Activated CD4-positive, alpha-beta T cell treated with anti-CD3 and anti-CD28 coated beads for 48 hours (primary cell): ENCODE results near the gene DEPDC5.
"Not testable (repeated sequence)": the region's sequence is repeated elsewhere in the genome, so short reads cannot be mapped to it uniquely, and the experiment has no call there.

ENCODE experiments used
- DNase-seq: peaks from one replicate; pipeline ENCODE4 v3.0.0-alpha.2; 2020

DEPDC5 gene

DNA sequence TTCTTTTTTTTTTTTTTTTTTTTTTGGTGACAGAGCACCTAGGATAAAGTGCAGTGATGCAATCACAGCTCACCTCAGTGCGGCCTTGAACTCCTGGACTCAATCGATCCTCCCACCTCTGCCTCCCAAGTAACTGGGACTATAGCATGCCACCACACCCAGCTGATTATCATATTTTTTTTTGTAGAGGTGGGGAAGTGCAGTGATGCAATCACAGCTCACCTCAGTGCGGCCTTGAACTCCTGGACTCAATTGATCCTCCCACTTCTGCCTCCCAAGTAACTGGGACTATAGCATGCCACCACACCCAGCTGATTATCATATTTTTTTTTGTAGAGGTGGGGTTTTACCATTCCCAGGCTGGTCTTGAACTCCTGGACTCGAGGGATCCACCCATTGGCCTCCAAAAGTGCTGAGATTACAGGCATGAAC, 61.6 kb downstream of the DEPDC5 start:
- not testable (repeated sequence) for DNase-seq

DNA sequence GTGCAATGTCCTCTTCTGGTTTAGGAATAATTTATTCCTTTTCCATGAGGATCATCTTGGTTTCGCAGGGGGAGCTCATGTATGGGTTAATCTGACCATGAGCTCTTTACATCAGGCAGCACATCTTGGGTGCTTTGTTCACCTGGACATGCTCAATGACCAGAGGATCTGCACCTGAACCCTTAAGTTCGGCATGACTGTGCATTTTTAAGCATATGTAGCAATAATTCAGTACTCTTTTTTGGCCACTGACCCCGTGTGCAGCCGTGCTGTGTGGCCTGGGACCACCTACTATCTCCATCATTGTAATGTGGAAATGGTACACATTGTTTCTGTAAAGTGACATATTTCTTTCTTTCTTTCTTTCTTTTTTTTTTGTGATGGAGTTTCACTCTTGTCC, 62.9 kb downstream of the DEPDC5 start:
- no peak for DNase-seq

DNA sequence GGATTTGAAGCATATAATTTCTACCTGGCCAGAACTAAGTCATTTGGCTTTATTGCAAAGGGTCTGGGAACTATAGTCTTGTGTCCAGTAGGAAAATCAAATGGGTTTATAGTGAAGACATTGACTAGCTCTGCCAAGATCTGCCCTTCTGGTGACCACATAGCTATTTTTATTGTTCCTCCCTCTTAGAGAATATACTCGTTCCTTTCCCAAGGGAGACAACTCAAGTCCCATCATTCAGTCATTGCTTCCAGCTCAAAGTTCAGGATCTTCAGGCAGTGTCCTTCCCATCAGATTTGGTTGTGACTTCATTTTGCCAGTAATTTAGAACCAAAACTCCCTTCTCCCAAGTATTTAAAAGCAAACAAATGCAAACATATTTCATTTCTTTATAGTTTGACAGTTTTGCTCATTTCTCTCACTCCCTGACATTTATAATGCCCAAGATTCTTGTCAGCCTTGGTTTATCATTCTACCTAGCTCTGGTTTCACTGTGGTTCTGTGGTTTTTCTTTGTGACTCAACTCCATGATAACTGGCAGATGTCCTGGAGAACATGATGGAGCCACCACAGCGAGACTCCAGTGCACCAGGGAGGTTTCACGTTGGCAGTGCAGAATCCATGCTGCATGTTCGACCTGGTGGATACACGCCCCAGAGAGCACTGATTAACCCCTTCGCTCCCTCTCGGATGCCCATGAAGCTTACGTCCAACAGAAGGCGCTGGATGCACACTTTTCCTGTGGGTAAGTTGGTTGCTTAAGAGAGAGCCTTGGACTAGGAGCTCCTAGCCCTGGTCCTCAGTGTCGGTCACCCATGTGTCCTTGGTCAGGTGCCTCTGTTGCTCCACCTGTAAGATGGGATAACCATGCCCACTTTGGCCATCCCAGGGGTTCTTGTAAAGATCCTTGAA, 64.9 kb downstream of the DEPDC5 start:
- DNase-seq = peak; percentile 65

DNA sequence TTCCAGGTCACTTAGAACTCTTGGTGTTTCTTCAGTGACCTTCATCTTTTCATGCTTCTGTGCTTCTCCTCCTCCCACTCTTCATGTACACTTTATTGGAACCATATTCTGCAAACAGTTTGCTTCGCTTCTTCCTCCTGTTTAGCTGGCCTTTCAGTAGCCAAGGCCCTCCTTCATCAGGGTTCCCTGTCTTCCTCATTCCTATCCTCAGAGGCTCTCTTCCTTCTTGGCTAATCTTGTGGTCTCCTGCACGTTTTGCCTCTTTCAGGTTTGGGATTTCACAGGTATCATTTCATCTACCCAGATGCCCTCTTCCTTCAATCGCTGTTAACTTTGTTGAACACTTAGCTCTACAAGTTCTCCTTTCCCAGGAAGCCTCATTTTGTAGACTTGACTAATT, 66.8 kb downstream of the DEPDC5 start:
- no peak for DNase-seq

DNA sequence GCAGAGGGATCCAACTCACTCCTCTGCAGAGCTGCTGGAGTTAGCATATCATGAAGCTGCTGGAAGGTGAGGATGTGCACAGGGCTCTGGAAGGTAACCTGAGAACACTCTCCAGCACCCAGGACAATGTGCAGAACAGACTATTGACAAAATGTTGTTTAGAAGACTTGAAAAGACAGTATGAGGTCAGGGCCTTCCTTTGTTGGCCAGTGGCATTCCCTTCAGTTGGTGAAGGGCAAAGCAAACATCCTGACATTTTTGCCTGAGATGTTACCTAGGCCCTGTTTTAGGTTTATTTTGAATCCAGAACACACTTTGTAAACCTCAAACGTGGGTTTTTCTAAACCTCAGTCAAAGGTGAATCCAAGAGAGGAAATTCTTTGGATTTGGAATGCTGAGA, 67.8 kb downstream of the DEPDC5 start:
- no peak for DNase-seq

DNA sequence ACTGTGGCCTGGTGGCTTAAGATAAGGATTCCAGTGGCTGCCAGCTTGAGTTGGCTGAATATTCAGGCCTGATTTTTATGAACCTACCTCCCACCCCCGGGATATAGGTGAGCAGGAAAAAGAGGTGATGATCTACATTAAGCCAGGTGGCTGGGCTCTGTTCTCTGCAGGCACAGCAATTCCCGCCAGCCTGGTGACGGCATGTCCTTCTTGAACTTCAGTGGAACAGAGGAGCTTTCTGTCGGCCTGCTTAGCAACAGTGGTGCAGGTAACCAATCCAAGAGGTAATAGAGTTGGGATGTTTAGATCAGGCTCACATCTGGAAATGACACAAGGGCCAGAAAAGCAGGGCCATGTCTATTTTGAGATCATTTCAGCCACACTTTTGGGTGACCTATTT, 68.7 kb downstream of the DEPDC5 start:
- DNase-seq = no peak

DNA sequence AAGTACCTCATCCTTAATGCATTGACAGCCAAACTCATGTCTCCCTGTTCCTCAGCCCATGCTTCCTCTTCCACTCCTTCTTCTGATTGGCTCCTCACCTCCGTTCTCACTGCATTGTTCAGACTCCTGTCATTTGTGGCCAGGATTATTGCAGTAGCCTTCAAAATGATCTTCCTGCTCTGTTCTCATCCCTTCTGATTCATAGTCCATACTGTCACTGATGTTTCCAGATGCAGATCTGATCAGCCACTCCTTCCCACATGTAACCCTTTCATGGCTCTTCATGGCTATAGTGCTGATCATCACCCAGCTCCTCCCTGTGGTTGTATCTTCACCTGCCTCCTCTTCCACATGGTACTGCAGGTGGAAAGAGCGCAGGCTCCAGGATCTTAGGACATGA, 71.7 kb downstream of the DEPDC5 start:
- no peak for DNase-seq

DNA sequence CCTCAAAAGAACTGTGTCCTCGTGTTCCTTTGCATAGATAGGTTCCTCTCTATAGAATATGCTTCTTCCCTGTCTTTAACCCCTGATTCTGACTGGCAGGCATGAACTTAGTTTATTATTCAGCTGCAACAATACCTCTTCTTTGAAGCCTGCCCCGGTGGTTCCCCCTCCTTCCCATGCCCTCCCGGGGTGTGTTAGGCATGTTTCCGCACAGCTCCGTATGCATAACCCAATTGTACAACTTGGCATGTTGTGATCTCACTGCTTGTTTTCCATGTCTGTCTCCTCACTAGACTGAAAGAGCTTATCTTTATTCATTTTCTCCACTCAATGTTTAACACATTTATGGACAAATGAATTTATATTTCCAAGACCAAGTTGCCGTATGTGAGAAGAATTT, 72.6 kb downstream of the DEPDC5 start:
- no peak for DNase-seq

DNA sequence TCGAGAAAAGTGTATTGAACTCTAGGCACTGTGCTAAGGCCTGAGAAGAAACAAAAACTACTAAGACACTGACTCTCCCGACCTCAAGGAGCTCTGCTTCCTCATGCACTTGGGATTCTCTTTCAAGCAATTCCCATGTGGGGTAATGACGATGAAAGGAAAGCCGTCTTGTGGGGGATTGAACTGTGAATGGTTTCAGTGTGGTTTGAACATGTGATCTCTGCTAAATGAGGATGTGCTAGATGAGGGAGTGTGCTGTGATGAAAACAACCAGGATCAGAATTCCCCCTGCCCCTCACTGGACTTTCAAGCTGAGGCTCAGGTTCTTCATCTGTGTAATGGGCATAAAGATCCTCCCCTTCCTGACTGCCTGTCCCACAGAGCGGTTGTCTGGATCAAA, 74.9 kb downstream of the DEPDC5 start:
- no peak for DNase-seq

DNA sequence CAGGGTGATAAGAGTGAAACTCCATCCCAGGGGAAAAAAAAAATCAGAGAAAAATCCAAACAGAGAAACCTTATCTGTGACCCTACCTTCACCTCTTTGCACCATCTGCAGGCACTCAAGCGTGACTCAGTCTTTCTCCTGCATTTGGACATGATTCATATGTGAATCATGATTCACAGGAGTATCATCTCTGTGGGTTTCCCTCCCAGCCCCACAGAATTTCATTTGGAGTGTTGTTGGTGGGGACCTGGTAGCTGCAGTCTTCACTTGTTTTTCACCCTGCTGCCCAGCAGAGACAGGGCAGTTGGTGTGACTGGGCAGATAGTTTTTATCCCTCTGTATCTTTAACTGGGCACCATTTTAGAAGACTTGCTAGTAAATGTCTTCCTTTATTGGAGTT, 75.7 kb downstream of the DEPDC5 start:
- DNase-seq = peak; percentile 73

DNA sequence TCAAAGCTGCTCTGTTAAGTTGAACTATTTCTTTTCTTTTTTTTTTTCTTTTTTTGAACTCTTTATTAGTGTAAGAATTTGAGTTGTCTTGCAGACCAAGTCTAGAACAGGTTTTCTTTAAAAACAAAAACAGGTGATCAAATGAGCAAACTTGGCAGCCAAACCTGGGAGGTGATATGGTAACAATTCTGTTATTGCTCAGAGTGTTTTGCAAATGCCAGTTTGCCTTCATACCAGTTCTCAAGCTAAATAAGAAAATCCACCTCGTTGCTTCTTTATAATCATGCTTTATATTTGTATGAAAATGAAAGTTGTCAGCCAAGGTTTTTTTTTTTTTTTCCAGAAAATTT, 76.9 kb downstream of the DEPDC5 start:
- no peak for DNase-seq

DNA sequence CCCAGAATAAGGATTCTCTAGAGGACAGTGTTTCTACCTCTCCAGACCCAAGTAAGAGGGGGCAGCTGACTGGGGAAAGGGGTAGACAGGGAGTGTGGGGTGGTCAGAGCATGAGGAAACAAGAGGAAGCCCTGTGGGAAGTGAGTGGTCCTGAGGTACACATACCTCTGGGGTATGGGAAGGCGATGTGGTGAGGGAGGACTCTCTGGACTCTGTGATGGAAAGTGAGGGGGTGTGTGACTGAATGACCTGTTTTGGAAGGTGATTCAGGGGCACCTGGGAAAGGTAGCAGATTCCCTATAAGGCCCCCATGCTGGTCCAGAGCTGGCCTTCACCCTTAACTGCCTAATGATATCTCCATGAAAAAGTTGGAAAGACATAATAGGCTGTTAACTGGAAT, 80.1 kb downstream of the DEPDC5 start:
- no peak for DNase-seq

DNA sequence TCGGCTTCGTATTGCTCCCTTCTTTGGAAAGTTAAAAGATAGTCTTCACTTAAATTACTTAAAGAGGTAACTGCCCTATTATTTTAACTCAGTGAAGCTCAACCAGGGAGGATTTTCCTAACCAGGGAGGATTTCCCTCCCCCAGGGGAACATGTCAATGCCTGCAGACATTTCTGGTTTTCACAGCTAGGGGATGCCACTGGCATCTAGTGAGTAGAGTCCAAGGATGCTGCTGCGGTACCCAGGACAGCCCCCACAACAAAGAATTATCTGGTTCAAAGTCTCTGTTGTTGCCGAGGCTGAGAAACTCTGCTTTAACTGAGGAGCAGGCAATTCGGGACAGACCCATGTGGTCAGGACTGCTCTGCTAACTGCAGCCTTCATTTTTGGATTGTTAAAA, 82.2 kb downstream of the DEPDC5 start:
- DNase-seq = no peak

DNA sequence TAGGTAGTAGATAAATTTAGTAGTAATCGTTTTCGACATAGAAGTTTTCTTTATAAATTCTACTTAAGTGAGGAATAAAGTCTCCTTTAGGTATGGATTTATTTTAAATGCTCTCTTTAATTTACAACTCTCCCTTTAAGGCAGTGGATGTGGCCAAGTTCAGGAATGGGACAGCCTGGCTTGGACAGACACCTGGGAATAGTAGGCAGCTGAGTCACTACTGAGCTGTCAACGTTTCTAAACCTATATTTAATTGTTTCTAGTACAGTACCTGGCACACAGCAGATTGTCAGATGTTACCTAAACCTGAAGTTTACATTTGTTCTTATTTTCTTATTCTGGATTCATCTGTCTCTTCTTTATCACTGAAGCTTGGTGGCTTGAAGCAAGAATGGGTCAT, 85.1 kb downstream of the DEPDC5 start:
- DNase-seq = no peak

DNA sequence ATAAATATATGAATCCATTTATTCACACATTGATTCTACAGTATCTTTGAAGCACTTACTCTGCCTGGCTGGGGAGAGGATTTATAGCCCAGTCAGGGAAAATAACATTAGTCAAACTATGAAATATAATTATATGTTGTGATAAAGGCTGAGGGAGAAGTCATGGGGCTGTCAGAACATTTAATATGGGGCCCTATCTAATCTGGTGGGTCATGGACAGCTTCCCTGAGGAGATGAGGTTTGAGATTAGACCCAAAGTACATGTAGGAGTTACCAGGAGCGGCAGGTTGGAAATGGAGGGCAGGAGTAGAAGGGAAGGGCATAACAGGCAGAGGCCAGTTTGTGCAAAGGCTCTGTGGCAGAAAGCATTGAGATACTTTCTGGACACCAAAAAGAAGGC, 86.2 kb downstream of the DEPDC5 start:
- DNase-seq = no peak

DNA sequence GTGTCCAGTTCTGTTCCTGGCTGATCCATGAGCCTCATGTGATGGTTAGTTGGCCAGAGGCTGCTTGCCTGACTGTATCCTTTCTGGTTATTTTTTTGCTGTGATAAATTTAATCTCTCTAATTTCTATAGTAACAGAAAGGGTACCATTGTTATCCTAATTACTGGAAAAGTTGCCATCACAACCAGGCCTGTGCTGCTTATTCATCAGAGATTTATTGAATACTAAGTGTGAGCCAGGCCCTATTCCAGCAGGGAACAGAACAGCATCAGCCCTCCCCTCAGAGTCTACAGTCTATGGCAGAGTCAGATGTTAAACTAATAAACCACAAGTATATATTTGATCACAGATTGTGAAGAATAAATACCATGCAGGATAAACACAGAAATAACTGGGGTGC, 86.8 kb downstream of the DEPDC5 start:
- no peak for DNase-seq

DNA sequence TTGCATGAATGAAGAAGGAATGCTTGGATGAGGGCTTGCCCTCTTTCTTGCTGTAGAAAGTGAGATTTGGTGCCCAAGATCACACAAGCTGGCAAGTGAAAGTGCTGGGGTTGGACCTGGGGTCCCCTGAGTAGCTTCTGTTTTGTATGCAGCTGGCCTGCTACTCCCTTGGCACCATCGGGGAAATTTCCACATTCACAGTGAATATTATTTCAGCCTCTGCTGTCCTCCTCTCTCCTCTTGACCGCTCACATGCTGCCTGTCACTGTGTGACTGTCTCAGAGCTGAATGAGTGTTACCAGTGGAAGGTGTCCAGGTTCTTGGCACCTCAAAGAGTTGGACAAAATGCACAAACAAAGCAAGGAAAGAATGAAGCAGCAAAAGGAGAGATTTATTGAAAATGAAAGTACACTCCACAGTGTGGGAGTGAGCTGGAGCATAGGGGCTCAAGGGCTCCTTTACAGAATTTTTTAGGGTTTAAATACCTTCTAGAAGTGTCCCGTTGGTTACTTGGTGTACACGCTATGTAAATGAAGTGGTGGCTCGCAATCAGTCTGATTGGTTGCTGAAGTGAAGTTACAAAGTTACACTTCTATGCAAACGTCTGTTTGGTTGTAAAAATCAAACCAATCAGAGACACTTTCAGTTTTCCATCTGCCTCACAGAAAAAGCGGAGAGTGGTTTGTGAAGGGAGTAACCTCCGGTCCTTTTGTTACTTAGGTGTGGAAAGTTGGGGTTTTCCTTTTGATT, 87.4 kb downstream of the DEPDC5 start:
- DNase-seq = no peak

DNA sequence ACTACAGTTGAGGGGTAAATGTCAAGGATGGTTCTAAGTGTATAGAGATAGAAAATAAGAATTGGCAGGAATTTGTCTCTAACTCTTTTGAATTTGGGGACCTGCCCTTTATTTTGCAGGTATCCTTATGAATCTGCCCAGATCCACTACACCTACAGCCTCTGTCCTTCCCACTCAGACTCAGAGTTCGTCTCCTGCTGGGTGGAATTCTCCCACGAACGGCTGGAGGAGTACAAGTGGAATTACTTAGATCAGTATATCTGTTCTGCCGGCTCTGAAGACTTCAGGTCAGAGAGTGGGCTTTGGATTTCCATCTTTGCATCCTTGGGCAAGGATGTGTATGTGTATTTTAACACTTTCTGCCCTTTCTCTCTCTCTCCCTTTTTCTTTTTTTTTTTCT, 89.7 kb downstream of the DEPDC5 start:
- no peak for DNase-seq

DNA sequence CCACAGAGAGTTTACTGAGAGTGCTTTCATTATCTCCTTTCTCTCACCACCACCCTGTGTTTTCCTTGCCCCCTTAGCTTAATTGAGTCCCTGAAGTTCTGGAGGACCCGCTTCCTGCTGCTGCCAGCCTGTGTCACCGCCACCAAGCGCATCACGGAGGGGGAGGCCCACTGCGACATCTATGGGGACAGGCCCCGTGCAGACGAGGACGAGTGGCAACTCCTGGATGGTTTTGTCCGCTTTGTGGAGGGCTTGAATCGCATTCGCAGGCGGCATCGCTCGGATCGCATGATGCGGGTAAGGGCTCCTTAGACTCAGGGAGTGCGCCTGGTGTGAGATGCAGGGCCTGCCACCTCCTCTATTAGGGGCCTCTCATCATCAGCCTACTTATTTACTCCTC, 91.1 kb downstream of the DEPDC5 start:
- DNase-seq = no peak

DNA sequence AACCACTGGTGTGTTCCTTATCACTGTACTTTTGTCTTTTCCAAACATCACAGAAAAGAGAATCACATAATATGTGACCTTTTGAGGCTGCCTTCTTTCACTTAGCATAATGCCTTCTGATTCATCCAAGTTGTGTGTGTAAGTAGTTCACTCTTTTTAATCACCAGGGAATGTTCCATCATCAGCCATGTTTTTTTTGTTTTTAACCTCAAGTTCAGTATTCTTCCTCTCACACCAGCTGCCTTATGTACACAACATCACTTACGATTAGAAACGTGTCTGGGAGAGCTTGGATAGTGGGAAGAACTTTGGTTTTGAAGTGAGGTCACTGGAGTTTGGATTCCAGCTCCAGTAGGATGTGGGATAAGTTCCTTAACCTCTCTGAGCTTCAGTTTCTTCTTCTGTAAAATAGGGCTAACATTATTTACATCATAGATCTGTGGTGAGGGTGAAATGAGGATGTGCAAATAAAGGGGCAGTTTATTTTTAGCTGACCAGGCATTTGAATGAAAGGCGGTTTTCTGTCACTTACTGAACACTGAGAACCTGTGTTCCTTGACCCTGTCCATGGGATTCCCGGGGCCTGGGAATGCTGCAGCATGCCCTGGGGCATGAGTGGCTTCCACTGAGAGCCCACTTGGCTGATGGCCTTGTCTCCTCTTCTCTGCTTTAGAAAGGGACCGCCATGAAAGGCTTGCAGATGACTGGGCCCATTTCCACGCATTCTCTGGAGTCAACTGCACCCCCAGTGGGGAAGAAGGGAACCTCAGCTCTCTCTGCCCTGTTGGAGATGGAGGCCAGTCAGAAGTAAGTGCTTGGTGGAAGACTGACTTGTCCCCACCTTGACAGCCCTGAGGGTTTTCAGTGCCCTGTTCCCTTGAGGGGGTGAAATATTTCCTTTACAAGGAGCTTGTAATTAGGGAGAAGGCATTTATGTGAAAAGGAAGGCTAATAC, 92.6 kb downstream of the DEPDC5 start:
- DNase-seq = peak; percentile 38

DNA sequence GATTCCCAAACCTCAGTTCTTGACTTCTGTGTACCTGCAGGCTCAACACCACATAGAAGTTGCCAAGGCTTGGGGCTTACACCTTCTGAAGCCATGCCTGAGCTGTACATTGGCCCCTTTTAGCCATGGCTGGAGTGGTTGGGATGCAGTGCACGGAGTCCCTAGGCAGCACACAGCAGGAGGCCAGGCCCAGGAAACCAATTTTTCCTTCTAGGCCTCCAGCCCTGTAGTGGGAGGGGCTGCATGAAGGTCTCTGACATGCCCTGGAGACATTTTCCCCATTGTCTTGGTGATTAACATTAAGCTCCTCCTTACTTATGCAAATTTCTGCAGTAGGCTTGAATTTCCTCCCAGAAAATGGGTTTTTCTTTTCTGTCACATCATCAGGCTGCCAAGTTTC, 94.6 kb downstream of the DEPDC5 start:
- no peak for DNase-seq

DNA sequence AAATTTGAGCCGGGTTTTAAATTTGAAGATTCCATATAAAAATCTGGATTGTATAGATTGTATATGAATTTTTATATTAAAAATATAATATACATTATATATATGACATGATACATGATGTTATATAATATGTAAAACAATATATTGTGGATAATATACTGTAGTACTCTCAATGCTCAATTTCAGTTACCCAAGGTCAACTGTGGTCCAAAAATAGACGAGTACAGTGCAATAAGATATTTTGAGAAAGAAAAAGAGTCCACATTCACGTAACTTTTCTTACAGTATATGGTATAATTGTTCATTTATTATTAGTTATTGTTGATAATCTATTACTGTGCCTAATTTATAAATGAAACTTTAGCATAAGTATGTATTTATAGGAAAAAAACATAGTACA, 96.3 kb downstream of the DEPDC5 start:
- DNase-seq = no peak

DNA sequence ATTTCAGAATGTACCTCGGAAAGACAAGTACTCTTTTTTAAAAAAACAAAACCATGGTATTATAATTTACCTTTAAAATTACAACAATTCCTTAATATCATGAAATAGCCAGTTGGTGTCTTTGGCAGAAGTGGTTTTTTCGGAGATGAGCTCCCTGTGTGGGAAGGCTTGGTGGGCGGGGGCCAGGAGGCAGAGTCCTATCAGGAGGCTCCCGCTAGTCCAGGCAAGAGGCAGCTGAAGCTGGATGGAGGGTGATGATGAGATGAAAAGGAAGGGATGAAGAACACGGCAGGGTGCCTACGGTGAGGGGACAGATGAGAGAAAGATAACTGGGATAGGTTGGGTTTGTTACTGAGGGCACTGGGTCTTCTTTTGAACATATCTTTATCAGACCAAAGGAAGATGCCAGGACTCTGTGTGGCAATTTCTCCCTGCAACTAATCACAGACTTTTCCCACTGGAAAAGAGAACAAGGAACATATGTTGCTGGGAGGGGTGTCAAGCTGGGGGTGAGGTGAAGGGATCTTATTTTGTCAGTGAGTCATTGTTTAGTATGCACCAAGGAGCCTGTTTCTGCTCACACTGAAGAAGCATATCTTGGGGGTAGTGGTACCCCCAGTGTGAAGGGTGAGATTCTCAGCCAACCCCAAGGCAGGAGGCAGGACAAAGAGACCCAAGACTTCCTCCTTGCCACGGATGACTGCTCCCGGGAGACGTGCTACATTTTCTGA, 99.0 kb downstream of the DEPDC5 start:
- no peak for DNase-seq
